GM12878 (cell line): ENCODE measurements around the gene PRKCQ. TPM values are rescaled to one million over a fixed set of nuclear protein-coding genes. Genes with fewer than 3 reads are reported as not detected.

Source experiments
- ATAC-seq: fragments of 200-7000 bp; cut with Tn5 transposase; 3 replicates; pipeline ENCODE4 v1.9.1; 2020; ENCODE audit warnings: mild to moderate bottlenecking, moderate library complexity
- BruUV-seq: library from RNA; stranded (reverse); fragments of 400-500 nt; replicated peaks from 2 replicates; lab custom pipeline; 2021; lab: Mats Ljungman, UMichigan
- CTCF ChIA-PET: fragments of 300-600 bp; sonication (Branson Sonifier 250); formaldehyde crosslinking; extraction: SDS; loops from one replicate; lab custom pipeline; 2021; ENCODE audit warnings: inconsistent platforms; lab: Yijun Ruan, JAX
- POLR2A ChIA-PET: fragments of 350-600 bp; formaldehyde crosslinking; extraction: SDS; loops from one replicate; lab custom pipeline; 2021; ENCODE audit warnings: inconsistent platforms; lab: Charles Lee
- RAD21 ChIA-PET: fragments of 300-600 bp; sonication (Branson Sonifier 250); formaldehyde crosslinking; loops from one replicate; lab custom pipeline; 2023; ENCODE audit warnings: antibody characterized with exemption; ENCODE audit not compliant: unreplicated experiment; lab: Charles Lee
- SMC1A ChIA-PET: fragments of 300-600 bp; sonication (Branson Sonifier 250); formaldehyde crosslinking; loops from one replicate; lab custom pipeline; 2023; ENCODE audit not compliant: unreplicated experiment, uncharacterized antibody; lab: Charles Lee
- DNase-seq: peaks from one replicate; pipeline ENCODE4 v3.0.0-alpha.2; 2011; ENCODE audit warnings: low read depth, low spot score
- FAIRE-seq: peaks from 3 replicates; lab custom pipeline; 2011; peaks lifted over from hg19 to GRCh38; lab: Jason Lieb, UNC
- H2AFZ ChIP-seq: 2 replicates; pipeline ENCODE4 v1.6.0; 2011; ENCODE audit warnings: low read depth, low read length, control low read depth; ENCODE audit not compliant: control insufficient read depth
- H3K27ac ChIP-seq: 2 replicates; pipeline ENCODE4 v1.5.1; 2011; ENCODE audit warnings: control low read depth; ENCODE audit not compliant: control insufficient read depth, insufficient read depth
- H3K27me3 ChIP-seq, 2 experiments: replicated peaks in 1 of 2; 2 replicates each; pipeline versions ENCODE4 v1.6.0 to v1.6.1; 2011; ENCODE audit warnings: low read length in 1 of 2; ENCODE audit not compliant: control insufficient read depth in 2 of 2, insufficient read depth in 2 of 2
- H3K36me3 ChIP-seq, 2 experiments: 2 replicates each; pipeline ENCODE4 v1.5.1; 2011; ENCODE audit warnings: low read length in 1 of 2; ENCODE audit not compliant: control insufficient read depth in 2 of 2, insufficient read depth in 2 of 2
- H3K4me1 ChIP-seq: 2 replicates; pipeline ENCODE4 v1.6.1; 2011; ENCODE audit warnings: mild to moderate bottlenecking, low read length, moderate library complexity, mixed read lengths; ENCODE audit not compliant: control insufficient read depth, insufficient read depth
- H3K4me2 ChIP-seq: 2 replicates; pipeline ENCODE4 v1.6.0; 2011; ENCODE audit warnings: control low read depth; ENCODE audit not compliant: control insufficient read depth, insufficient read depth
- H3K4me3 ChIP-seq: fragments of 200-600 bp; sonication (generic); 2 replicates; pipeline ENCODE4 v1.5.1; 2016
- H3K79me2 ChIP-seq: 2 replicates; pipeline ENCODE4 v1.6.0; 2011; ENCODE audit warnings: low read length; ENCODE audit not compliant: control insufficient read depth, insufficient read depth
- H3K9ac ChIP-seq: 2 replicates; pipeline ENCODE4 v1.8.0; 2011; ENCODE audit warnings: low read length, control low read depth, mixed read lengths; ENCODE audit not compliant: control insufficient read depth, insufficient read depth
- H3K9me3 ChIP-seq: replicated peaks from 3 replicates; pipeline ENCODE4 v1.5.1; 2011; ENCODE audit warnings: mild to moderate bottlenecking, low read length; ENCODE audit not compliant: control insufficient read depth, insufficient read depth
- H4K20me1 ChIP-seq: 2 replicates; pipeline ENCODE4 v1.6.0; 2011; ENCODE audit not compliant: control insufficient read depth, insufficient read depth
- BHLHE40 ChIP-seq, 2 experiments: fragments of 450-650 bp in 1 of 2; IDR thresholded peaks; 2 replicates each; pipeline ENCODE4 v1.6.1; 2011 to 2017; ENCODE audit warnings: low read depth in 2 of 2, borderline replicate concordance in 1 of 2, improper control_type of control experiment in 1 of 2, low read length in 1 of 2, mild to moderate bottlenecking in 1 of 2
- POLR2AphosphoS5 ChIP-seq: IDR thresholded peaks from 2 replicates; pipeline ENCODE4 v1.6.1; 2011; ENCODE audit warnings: mild to moderate bottlenecking, low read length, inconsistent platforms
- SREBF2 ChIP-seq: IDR thresholded peaks from 2 replicates; pipeline ENCODE4 v1.6.1; 2012; ENCODE audit warnings: mild to moderate bottlenecking, low read length
- WGBS: methylation state at CpG from one replicate; pipeline ENCODE4 v1.1.6; 2016; ENCODE audit warnings: low lambda C conversion rate; ENCODE audit not compliant: insufficient replicate concordance, insufficient coverage; ENCODE audit errors: missing lambda C conversion rate; 5-methylcytosine and 5-hydroxymethylcytosine counted together
- in situ Hi-C: fragments of 300-500 bp; cut with MboI; formaldehyde crosslinking; loops from 9 replicates; pipeline ENCODE4 v1.14.3; 2018; ENCODE audit warnings: mixed read lengths
- intact Hi-C: fragments of 100-400 bp; cut with micrococcal nuclease; formaldehyde crosslinking; loops from one replicate; pipeline ENCODE4 v1.14.2; 2022; ENCODE audit not compliant: unreplicated experiment
- polyA plus RNA-seq, 11 experiments: library from polyadenylated mRNA; depleted of rRNA in 4 of 11; unstranded in 6 of 11; stranded (reverse) in 5 of 11; fragments of >200 nt; fragmentation: Nextera tagmentation in 4 of 11; fragmentation: Illumina TruSeq in 1 of 11; extraction: Ambion mirVana in 4 of 11; extraction: Trizol in 1 of 11; gene quantifications; 1 replicate in 1 of 11; 2 replicates in 10 of 11; pipeline versions ENCODE4 v1.2.1 to v1.2.3, GENCODE V29; 2011 to 2016; ENCODE audit warnings: inconsistent platforms in 2 of 11, missing spikeins in 2 of 11, low read depth in 1 of 11
- total RNA-seq, 4 experiments: library from RNA; depleted of rRNA in 3 of 4; stranded (reverse); fragments of >200 nt in 3 of 4; fragmentation: Illumina TruSeq in 1 of 4; extraction: Trizol in 1 of 4; gene quantifications; 2 replicates each; pipeline versions ENCODE4 v1.2.1 to v1.2.3, GENCODE V29; 2013 to 2021
- TF ChIP-seq, protein P1 (sequence below): fragments of 450-650 bp; formaldehyde crosslinking; IDR thresholded peaks from 2 replicates; pipeline ENCODE4 v1.4.0; 2020; ENCODE audit warnings: mild to moderate bottlenecking, moderate library complexity
- TF ChIP-seq, protein P2 (sequence below): fragments of 450-650 bp; IDR thresholded peaks from 2 replicates; pipeline ENCODE4 v1.6.1; 2017; ENCODE audit warnings: mild to moderate bottlenecking

Gene PRKCQ
- total and polyA plus RNA-seq, 10 of the 15 experiments (the other 5 are each of a cell fraction or from before 2014, with no cell fraction given) = 0.26 to 8.9 (median 0.98) TPM

DNA sequence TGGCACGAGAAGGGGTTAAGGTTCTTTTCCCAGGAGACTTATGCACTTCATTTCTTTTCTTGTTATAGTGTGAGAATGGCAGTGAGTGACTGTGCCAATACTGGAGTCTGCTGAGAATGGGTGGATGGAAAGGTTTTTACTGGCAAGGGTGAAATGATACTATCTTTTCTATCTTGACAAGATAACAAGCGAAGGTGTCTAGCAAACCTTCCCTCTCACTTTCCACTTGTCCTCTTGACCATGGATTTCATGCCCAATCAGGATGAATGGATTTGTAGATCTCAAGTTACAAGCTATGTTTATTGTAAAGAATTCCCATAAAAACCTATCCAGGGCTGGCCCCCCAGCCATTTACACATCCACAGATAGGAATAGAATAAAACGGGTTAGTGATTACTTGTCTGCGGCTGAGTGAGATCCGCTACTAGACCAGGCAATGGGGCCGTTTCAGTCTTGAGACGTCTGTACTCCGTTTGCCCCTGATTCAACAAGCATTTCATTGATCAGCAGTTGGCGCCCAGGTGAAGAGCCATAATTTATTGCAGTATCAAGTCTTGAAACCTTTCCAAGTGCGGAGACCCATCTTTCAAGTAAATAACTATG lies 152.6 kb downstream of the PRKCQ start (continued):
- TF ChIP-seq, protein P1, sequence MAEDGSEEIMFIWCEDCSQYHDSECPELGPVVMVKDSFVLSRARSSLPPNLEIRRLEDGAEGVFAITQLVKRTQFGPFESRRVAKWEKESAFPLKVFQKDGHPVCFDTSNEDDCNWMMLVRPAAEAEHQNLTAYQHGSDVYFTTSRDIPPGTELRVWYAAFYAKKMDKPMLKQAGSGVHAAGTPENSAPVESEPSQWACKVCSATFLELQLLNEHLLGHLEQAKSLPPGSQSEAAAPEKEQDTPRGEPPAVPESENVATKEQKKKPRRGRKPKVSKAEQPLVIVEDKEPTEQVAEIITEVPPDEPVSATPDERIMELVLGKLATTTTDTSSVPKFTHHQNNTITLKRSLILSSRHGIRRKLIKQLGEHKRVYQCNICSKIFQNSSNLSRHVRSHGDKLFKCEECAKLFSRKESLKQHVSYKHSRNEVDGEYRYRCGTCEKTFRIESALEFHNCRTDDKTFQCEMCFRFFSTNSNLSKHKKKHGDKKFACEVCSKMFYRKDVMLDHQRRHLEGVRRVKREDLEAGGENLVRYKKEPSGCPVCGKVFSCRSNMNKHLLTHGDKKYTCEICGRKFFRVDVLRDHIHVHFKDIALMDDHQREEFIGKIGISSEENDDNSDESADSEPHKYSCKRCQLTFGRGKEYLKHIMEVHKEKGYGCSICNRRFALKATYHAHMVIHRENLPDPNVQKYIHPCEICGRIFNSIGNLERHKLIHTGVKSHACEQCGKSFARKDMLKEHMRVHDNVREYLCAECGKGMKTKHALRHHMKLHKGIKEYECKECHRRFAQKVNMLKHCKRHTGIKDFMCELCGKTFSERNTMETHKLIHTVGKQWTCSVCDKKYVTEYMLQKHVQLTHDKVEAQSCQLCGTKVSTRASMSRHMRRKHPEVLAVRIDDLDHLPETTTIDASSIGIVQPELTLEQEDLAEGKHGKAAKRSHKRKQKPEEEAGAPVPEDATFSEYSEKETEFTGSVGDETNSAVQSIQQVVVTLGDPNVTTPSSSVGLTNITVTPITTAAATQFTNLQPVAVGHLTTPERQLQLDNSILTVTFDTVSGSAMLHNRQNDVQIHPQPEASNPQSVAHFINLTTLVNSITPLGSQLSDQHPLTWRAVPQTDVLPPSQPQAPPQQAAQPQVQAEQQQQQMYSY (CRISPR knock-in tag) = no peak

DNA sequence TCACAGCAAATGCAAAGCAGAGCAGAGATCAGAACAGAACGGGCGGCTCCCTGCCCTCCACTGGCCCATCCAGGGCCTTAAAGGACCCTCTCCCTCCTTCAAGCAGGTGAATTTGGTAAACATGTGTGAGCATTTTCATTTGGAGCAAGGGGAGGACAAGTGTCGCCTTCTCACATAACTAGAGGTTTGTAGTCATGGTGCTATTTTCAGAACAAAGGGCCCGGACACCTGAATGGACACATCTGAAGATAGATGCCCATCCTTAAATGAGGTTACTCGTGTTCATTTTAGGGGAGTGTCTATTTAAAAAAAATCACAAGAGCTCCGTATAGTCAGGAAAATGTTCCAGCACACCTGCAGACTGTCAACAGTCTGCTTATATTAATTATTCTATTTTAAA lies 153.8 kb downstream of the PRKCQ start:
- no peak overlapping the region for H2AFZ ChIP-seq
- no peak overlapping the region for H3K27ac ChIP-seq
- no peaks in the 10 kb centered on the region; a peak in 1 of 4 replicates for H3K36me3 ChIP-seq
- ChIA-PET RAD21 (no interaction called here), CTCF (interaction anchor here (0.9 to 1.2 kb wide), 2 partner anchors 222 to 241 kb away, joined by 3 to 4 read pairs; no protein-coding TSS in a partner anchor), POLR2A (no interaction called here), SMC1A (interaction anchor here (0.7 kb wide), 1 partner anchor 12 kb away, joined by 3 read pairs; no protein-coding TSS in a partner anchor)
- H3K4me2 ChIP-seq = no peak overlapping the region
- no peak for ATAC-seq
- intact Hi-C loops = no loop called here
- H3K4me3 ChIP-seq = no peak overlapping the region
- no peak for TF ChIP-seq POLR2AphosphoS5
- TF ChIP-seq, protein P2, sequence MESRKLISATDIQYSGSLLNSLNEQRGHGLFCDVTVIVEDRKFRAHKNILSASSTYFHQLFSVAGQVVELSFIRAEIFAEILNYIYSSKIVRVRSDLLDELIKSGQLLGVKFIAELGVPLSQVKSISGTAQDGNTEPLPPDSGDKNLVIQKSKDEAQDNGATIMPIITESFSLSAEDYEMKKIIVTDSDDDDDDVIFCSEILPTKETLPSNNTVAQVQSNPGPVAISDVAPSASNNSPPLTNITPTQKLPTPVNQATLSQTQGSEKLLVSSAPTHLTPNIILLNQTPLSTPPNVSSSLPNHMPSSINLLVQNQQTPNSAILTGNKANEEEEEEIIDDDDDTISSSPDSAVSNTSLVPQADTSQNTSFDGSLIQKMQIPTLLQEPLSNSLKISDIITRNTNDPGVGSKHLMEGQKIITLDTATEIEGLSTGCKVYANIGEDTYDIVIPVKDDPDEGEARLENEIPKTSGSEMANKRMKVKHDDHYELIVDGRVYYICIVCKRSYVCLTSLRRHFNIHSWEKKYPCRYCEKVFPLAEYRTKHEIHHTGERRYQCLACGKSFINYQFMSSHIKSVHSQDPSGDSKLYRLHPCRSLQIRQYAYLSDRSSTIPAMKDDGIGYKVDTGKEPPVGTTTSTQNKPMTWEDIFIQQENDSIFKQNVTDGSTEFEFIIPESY = no peak
- no peak for TF ChIP-seq BHLHE40 (IDR thresholded peaks at IDR 0.05; ENCODE audit: borderline replicate concordance in 1 of 2, low read depth in 2 of 2, low read length in 1 of 2)
- no peak for TF ChIP-seq SREBF2
- no peaks in the 10 kb centered on the region for H3K9me3 ChIP-seq
- no peaks in the 10 kb centered on the region for H4K20me1 ChIP-seq
- no peak for DNase-seq
- 13% methylated on average over 6 of the region's 6 CpGs for WGBS
- no peak for FAIRE-seq
- H3K9ac ChIP-seq = no peak overlapping the region
- no peaks in the 10 kb centered on the region for H3K79me2 ChIP-seq
- H3K4me1 ChIP-seq = no peaks in the 10 kb centered on the region
- in situ Hi-C loops = loop anchor here (5.0 to 25.0 kb wide), 2 partner anchors 246 to 436 kb away; no protein-coding TSS in a partner anchor
- BruUV-seq = no TSS peak
- peaks cover 0 to under 1% of the 10 kb centered on the region in 2 experiments; a peak in 2 of 4 replicates for H3K27me3 ChIP-seq
